ENCODE results near the gene WIPF1. TPM values are rescaled to one million over a fixed set of nuclear protein-coding genes. Genes with fewer than 3 reads are reported as not detected.

The WIPF1 gene
- total and polyA plus RNA-seq, 2 of the 13 experiments (the other 11 are each of a cell fraction or from before 2014, with no cell fraction given): 0.01 TPM; not detected in 1

- TF ChIP-seq ZHX1 (CRISPR knock-in tag; IDR thresholded peaks at IDR 0.05; ENCODE audit: low read depth) (no peak), ZNF317 (CRISPR knock-in tag; IDR thresholded peaks at IDR 0.05) (no peak), ZNF230 (CRISPR knock-in tag; IDR thresholded peaks at IDR 0.05) (no peak), FOXO4 (CRISPR knock-in tag; conservative IDR thresholded peaks at IDR 0.05) (no peak)
Observed at GRCh38 chr2:174614261-174614660, 16.7 kb upstream of the WIPF1 start (continued).

GRCh38 chr2:174613531-174613930 is 15.9 kb upstream of the WIPF1 start:
- peaks cover 0 to 18% of the 10 kb centered on the region in 2 experiments; a peak in 2 of 5 replicates for H3K27me3 ChIP-seq (ENCODE audit: control insufficient read depth in 1 of 2, insufficient read depth in 2 of 2, low read length in 2 of 2)
- H3K27ac ChIP-seq (ENCODE audit: extremely low read length, insufficient read depth, low read length): no peak overlapping the region
- ATAC-seq: no peak
- ChIA-PET POLR2A (no interaction called here), CTCF (ENCODE audit: low intra/inter-chr PET ratio, low total read pairs) (no interaction called here)
- no peaks in the 10 kb centered on the region for H3K9me3 ChIP-seq (ENCODE audit: low read length)
- H2AFZ ChIP-seq (ENCODE audit: low read length): no peak overlapping the region
- TF ChIP-seq ZBTB34 (CRISPR knock-in tag; IDR thresholded peaks at IDR 0.05) (no peak), CREBL2 (CRISPR knock-in tag; IDR thresholded peaks at IDR 0.05; ENCODE audit: borderline replicate concordance) (no peak), MXD1 (CRISPR knock-in tag; IDR thresholded peaks at IDR 0.05) (no peak), HIVEP1 (CRISPR knock-in tag; IDR thresholded peaks at IDR 0.05) (no peak), KLF12 (CRISPR knock-in tag; IDR thresholded peaks at IDR 0.05; ENCODE audit: borderline replicate concordance) (no peak), TRIM22 (IDR thresholded peaks at IDR 0.05) (no peak), ZBTB44 (CRISPR knock-in tag; IDR thresholded peaks at IDR 0.05) (no peak), ZNF232 (CRISPR knock-in tag; IDR thresholded peaks at IDR 0.05; ENCODE audit: borderline replicate concordance) (no peak)
- H3K4me2 ChIP-seq (ENCODE audit: low read depth, low read length): no peak overlapping the region
- 0% methylated on average over 2 of the region's 2 CpGs for WGBS (ENCODE audit: low lambda C conversion rate)
- H3K9ac ChIP-seq (ENCODE audit: insufficient read depth, low read depth, low read length): no peak overlapping the region
- BruUV-seq (replicated peaks): no TSS peak
- H3K4me1 ChIP-seq (ENCODE audit: insufficient read depth, low read length): 0 out of 2 replicates have a peak, but pooled peaks cover 8% of the 10 kb centered on the region
- H4K20me1 ChIP-seq (ENCODE audit: insufficient read depth, low read length): no peaks in the 10 kb centered on the region
- no peak for DNase-seq (ENCODE audit: low spot score)
- FAIRE-seq: no peak
- H3K4me3 ChIP-seq (replicated peaks in 1 of 3; ENCODE audit: insufficient read depth in 1 of 3, low read depth in 2 of 3, low read length in 3 of 3): no peak overlapping the region
- no peaks in the 10 kb centered on the region for H3K79me2 ChIP-seq (ENCODE audit: insufficient read depth, low read length)
- in situ Hi-C loops (cut with HindIII; ENCODE audit: extremely low pct_ligation_motif_present, low pct_unique_long_range_greater_than_20kb) (no loop called here), intact Hi-C loops (cut with micrococcal nuclease; ENCODE audit: unreplicated experiment) (no loop called here)
- no peaks in the 10 kb centered on the region for H3K36me3 ChIP-seq (replicated peaks in 1 of 2; ENCODE audit: control insufficient read depth in 1 of 2, insufficient read depth in 2 of 2, low read length in 2 of 2)
